Endothelial cell of umbilical vein (primary cell): ENCODE data around the gene C19orf67.

Experiments used
- EZH2 ChIP-seq: IDR thresholded peaks from 2 replicates; pipeline ENCODE4 v1.6.1; 2012; ENCODE audit warnings: borderline replicate concordance, low read depth, mild to moderate bottlenecking, moderate library complexity, low read length, inconsistent platforms; ENCODE audit not compliant: severe bottlenecking
- GATA2 ChIP-seq: IDR thresholded peaks from 2 replicates; pipeline ENCODE4 v1.7.0; 2011; ENCODE audit warnings: low read depth, mild to moderate bottlenecking, moderate library complexity, mixed read lengths, low read length; ENCODE audit not compliant: insufficient read length, insufficient read depth
- JUN ChIP-seq: IDR thresholded peaks from 2 replicates; pipeline ENCODE4 v1.6.1; 2011; ENCODE audit warnings: borderline replicate concordance, low read depth; ENCODE audit not compliant: insufficient read length, insufficient read depth
- MAX ChIP-seq: IDR thresholded peaks from 2 replicates; pipeline ENCODE4 v1.6.1; 2011; ENCODE audit not compliant: insufficient read depth, insufficient read length
- POLR2A ChIP-seq: IDR thresholded peaks from 2 replicates; pipeline ENCODE4 v1.6.1; 2012; ENCODE audit warnings: low read depth, mild to moderate bottlenecking, control low read depth, low read length
- POLR2AphosphoS5 ChIP-seq: IDR thresholded peaks from 2 replicates; pipeline ENCODE4 v1.6.1; 2012; ENCODE audit warnings: low read depth, mild to moderate bottlenecking, control low read depth, low read length, moderate library complexity; ENCODE audit not compliant: insufficient read depth
- TF ChIP-seq, protein P1 (sequence below), 2 donors: IDR thresholded peaks; 1 replicate in 1 of 2; 2 replicates in 1 of 2; pipeline ENCODE4 v1.5.1; 2011; ENCODE audit warnings: low read length in 2 of 2, mild to moderate bottlenecking in 2 of 2, moderate library complexity in 2 of 2, control low read depth in 1 of 2, inconsistent platforms in 1 of 2, low read depth in 1 of 2; ENCODE audit not compliant: insufficient read depth in 1 of 2; ENCODE audit errors: extremely low read depth in 1 of 2

GRCh38 chr19:14097532-14098151 lies 12.1 kb upstream of the C19orf67 start:
- TF ChIP-seq POLR2AphosphoS5 (no peak), POLR2A (no peak), EZH2 (no peak), GATA2 (no peak), MAX (no peak), JUN (no peak)
- TF ChIP-seq, protein P1, sequence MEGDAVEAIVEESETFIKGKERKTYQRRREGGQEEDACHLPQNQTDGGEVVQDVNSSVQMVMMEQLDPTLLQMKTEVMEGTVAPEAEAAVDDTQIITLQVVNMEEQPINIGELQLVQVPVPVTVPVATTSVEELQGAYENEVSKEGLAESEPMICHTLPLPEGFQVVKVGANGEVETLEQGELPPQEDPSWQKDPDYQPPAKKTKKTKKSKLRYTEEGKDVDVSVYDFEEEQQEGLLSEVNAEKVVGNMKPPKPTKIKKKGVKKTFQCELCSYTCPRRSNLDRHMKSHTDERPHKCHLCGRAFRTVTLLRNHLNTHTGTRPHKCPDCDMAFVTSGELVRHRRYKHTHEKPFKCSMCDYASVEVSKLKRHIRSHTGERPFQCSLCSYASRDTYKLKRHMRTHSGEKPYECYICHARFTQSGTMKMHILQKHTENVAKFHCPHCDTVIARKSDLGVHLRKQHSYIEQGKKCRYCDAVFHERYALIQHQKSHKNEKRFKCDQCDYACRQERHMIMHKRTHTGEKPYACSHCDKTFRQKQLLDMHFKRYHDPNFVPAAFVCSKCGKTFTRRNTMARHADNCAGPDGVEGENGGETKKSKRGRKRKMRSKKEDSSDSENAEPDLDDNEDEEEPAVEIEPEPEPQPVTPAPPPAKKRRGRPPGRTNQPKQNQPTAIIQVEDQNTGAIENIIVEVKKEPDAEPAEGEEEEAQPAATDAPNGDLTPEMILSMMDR (IDR thresholded peaks at IDR 0.05; ENCODE audit: extremely low read depth in 1 of 2, insufficient read depth in 1 of 2, low read depth in 1 of 2, low read length in 2 of 2) = peak in 1 of 2 donors; percentile 16
